Measurements from ENCODE around the gene OR6N2.

The OR6N2 gene

DNA sequence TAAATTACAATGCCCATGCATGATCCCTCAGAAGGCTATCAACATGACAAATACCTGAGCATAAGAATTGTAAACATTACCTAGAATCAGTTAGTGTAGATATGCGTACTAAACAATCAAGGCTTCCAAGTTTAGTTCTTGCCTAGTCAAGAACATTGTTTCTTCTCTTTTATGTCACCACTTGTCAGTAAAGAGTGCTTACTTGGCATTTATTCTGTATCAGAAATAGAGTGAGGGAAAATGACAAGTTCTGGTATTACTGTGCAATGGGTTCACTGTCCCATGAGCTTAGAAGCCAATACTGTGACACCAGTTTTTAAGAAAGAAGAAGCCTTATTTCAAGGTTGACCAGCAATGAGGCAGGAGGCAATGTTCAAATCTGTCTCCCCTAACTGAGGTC, 22.7 kb upstream of the OR6N2 start:
- H4K20me1 ChIP-seq (ENCODE audit: insufficient read depth, low read length) = no peaks in the 10 kb centered on the region
- H3K4me1 ChIP-seq (ENCODE audit: low read length) = no peaks in the 10 kb centered on the region
- no peak overlapping the region for H2AFZ ChIP-seq (ENCODE audit: low read length)

DNA sequence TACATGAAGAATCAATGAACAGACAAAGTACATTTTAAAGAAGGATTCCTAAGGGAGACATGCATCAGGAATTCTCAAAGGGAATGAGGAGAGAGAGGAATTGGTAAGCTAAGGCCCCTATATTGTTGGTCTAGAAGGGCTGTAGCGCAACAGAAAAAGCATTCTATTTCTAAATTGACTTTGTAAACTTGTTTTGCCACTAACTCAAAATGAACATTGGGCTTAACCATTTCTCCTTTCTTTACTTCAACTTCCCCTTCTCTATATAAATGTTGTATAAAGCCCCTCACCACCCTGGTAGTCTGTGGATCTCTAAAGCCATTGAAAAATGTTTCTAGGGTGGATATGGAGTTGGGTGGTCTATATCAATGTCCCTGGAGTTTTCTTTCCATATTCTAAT, 20.4 kb upstream of the OR6N2 start:
- no peak overlapping the region for H3K4me3 ChIP-seq (ENCODE audit: low read length)
- TF ChIP-seq, protein P1, sequence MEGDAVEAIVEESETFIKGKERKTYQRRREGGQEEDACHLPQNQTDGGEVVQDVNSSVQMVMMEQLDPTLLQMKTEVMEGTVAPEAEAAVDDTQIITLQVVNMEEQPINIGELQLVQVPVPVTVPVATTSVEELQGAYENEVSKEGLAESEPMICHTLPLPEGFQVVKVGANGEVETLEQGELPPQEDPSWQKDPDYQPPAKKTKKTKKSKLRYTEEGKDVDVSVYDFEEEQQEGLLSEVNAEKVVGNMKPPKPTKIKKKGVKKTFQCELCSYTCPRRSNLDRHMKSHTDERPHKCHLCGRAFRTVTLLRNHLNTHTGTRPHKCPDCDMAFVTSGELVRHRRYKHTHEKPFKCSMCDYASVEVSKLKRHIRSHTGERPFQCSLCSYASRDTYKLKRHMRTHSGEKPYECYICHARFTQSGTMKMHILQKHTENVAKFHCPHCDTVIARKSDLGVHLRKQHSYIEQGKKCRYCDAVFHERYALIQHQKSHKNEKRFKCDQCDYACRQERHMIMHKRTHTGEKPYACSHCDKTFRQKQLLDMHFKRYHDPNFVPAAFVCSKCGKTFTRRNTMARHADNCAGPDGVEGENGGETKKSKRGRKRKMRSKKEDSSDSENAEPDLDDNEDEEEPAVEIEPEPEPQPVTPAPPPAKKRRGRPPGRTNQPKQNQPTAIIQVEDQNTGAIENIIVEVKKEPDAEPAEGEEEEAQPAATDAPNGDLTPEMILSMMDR (IDR thresholded peaks at IDR 0.05; ENCODE audit: low read length) = no peak
- TF ChIP-seq EZH2phosphoT487 (IDR thresholded peaks at IDR 0.05; ENCODE audit: low read length) = no peak
- no peak for TF ChIP-seq EZH2 (optimal IDR thresholded peaks at IDR 0.05; ENCODE audit: low read depth, low read length)
- H3K9ac ChIP-seq (ENCODE audit: low read length) = no peak overlapping the region
- H2AFZ ChIP-seq (ENCODE audit: low read length) = no peak overlapping the region
- H4K20me1 ChIP-seq (ENCODE audit: insufficient read depth, low read length) = no peaks in the 10 kb centered on the region
- no peak overlapping the region for H3K4me2 ChIP-seq (ENCODE audit: low read depth, low read length)
- no peaks in the 10 kb centered on the region for H3K9me2 ChIP-seq (replicated peaks; ENCODE audit: insufficient read depth, low read length)
- no peaks in the 10 kb centered on the region for H3K27me3 ChIP-seq (replicated peaks; ENCODE audit: insufficient read depth, low read length)
- H3K27ac ChIP-seq (ENCODE audit: low read length) = no peak overlapping the region
- H3K79me2 ChIP-seq (ENCODE audit: low read length) = no peaks in the 10 kb centered on the region
- no peaks in the 10 kb centered on the region for H3K9me3 ChIP-seq (replicated peaks; ENCODE audit: insufficient read depth, low read length)
- H3K4me1 ChIP-seq (ENCODE audit: low read length) = no peaks in the 10 kb centered on the region
- no peaks in the 10 kb centered on the region for H3K36me3 ChIP-seq (replicated peaks; ENCODE audit: insufficient read depth, low read length)
- H3F3A ChIP-seq (ENCODE audit: insufficient read depth, low read length) = no peaks in the 10 kb centered on the region
- DNase-seq = no peak

More for the DNA sequence above, 22.7 kb upstream of the OR6N2 start:
- DNase-seq = no peak
- no peak overlapping the region for H3K4me2 ChIP-seq (ENCODE audit: low read depth, low read length)
- no peak overlapping the region for H3K4me3 ChIP-seq (ENCODE audit: low read length)
- H3F3A ChIP-seq (ENCODE audit: insufficient read depth, low read length) = no peaks in the 10 kb centered on the region
- no peak overlapping the region for H3K27ac ChIP-seq (ENCODE audit: low read length)
- H3K79me2 ChIP-seq (ENCODE audit: low read length) = no peaks in the 10 kb centered on the region
- TF ChIP-seq EZH2phosphoT487 (IDR thresholded peaks at IDR 0.05; ENCODE audit: low read length) (no peak), EZH2 (optimal IDR thresholded peaks at IDR 0.05; ENCODE audit: low read depth, low read length) (no peak)
- TF ChIP-seq, protein P1 (IDR thresholded peaks at IDR 0.05; ENCODE audit: low read length) = no peak
- H3K9me3 ChIP-seq (replicated peaks; ENCODE audit: insufficient read depth, low read length) = no peaks in the 10 kb centered on the region
- no peaks in the 10 kb centered on the region for H3K36me3 ChIP-seq (replicated peaks; ENCODE audit: insufficient read depth, low read length)
- H3K9me2 ChIP-seq (replicated peaks; ENCODE audit: insufficient read depth, low read length) = no peaks in the 10 kb centered on the region
- no peaks in the 10 kb centered on the region for H3K27me3 ChIP-seq (replicated peaks; ENCODE audit: insufficient read depth, low read length)
- no peak overlapping the region for H3K9ac ChIP-seq (ENCODE audit: low read length)

GRCh38 chr1:158800526-158800925, 19.5 kb upstream of the OR6N2 start:
- no peak for DNase-seq
- no peaks in the 10 kb centered on the region for H3F3A ChIP-seq (ENCODE audit: insufficient read depth, low read length)
- no peaks in the 10 kb centered on the region for H3K36me3 ChIP-seq (replicated peaks; ENCODE audit: insufficient read depth, low read length)
- H3K27me3 ChIP-seq (replicated peaks; ENCODE audit: insufficient read depth, low read length) = no peaks in the 10 kb centered on the region
- H3K9me2 ChIP-seq (replicated peaks; ENCODE audit: insufficient read depth, low read length) = no peaks in the 10 kb centered on the region
- H3K4me1 ChIP-seq (ENCODE audit: low read length) = no peaks in the 10 kb centered on the region
- H3K4me2 ChIP-seq (ENCODE audit: low read depth, low read length) = no peak overlapping the region
- no peaks in the 10 kb centered on the region for H3K9me3 ChIP-seq (replicated peaks; ENCODE audit: insufficient read depth, low read length)
- H3K27ac ChIP-seq (ENCODE audit: low read length) = no peak overlapping the region
- H3K79me2 ChIP-seq (ENCODE audit: low read length) = no peaks in the 10 kb centered on the region
- no peak overlapping the region for H2AFZ ChIP-seq (ENCODE audit: low read length)
- H3K9ac ChIP-seq (ENCODE audit: low read length) = no peak overlapping the region
- no peak overlapping the region for H3K4me3 ChIP-seq (ENCODE audit: low read length)
- no peaks in the 10 kb centered on the region for H4K20me1 ChIP-seq (ENCODE audit: insufficient read depth, low read length)
- TF ChIP-seq EZH2 (optimal IDR thresholded peaks at IDR 0.05; ENCODE audit: low read depth, low read length) = no peak
- TF ChIP-seq, protein P1 (IDR thresholded peaks at IDR 0.05; ENCODE audit: low read length) = no peak
- no peak for TF ChIP-seq EZH2phosphoT487 (IDR thresholded peaks at IDR 0.05; ENCODE audit: low read length)
